GM18526 (cell line): ENCODE results near the gene CYB5R4.

Experiments used
- POLR2A ChIP-seq: IDR thresholded peaks from 3 replicates; pipeline ENCODE4 v1.6.1; 2011; ENCODE audit not compliant: insufficient read length; ENCODE audit errors: extremely low read depth

CYB5R4 gene

DNA sequence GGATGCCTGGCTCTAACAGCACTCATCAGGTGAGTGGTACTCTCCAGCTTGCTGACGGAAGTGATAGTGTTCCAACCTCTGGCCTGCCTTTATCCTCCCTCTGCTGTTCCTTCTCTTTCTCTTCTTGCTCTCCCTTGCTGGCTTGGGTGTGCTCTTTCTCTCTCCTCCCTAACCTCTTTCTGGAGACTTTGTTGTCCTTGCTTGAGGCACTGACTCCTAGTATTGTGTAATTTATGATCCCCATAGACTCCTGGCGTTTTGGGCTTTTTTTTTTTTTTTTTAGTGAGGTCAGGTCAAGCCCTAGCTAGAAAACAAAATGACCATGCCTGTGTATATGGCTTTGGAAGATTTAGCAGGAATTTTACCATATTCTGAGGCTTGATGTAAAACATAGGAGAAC lies 89.4 kb downstream of the CYB5R4 start:
- TF ChIP-seq POLR2A, result no peak

DNA sequence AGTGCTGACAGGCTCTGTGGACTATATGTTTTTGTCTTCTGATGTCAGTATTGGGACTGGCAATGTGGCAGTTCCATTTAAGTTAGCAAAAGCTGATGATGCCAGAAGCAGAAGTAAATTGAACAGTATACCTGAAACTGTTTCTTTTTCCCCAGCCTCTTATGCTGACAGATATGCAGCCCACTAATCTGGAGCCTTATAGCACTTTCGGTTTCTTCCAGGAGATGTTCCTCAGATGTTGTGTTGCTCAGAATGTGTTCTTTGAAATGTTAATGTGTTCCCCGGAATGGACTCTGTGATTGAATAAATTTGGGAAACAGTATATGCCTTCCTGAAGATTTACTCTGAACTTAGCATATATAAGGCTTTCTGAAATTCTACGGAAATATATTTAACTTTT lies 93.3 kb downstream of the CYB5R4 start:
- no peak for TF ChIP-seq POLR2A

DNA sequence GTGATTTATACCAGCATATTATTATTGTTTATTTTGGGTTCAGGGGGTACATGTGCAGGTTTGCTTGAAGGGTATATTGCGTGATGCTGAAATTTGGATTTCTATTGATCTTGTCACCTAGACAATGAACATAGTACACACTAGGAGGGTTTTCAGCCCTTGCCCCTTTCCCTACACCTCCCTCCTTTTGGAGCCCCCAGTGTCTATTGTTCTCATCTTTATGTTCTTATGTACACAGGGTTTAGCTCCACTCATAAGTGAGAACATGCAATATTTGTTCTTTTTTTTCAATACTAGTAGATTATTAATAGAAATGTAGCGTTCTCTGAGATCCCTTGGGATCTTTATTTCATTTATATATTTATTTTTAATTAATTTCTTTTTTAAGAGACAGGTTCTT lies 94.9 kb downstream of the CYB5R4 start:
- no peak for TF ChIP-seq POLR2A

DNA sequence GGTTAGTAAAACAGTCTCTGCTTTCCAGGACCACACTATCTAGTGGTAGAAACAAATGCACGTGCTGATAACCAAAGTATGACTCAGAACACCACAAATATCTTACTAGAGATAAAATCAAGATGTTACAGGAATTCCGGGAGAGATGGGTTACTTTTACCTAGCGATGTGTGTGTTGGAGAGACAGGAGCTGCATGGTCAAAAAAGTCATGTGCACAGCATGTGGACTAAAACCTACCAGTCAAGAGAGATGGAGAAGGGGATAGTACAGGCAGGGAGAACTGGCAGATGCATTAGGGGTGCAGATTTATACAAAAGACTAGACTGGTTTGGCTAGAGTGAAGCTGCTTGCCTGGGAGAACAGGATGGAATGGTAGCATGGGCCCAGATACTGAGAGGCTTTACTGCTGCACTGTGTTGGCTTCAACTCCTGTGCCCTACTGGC lies 98.8 kb downstream of the CYB5R4 start:
- TF ChIP-seq POLR2A, result no peak

DNA sequence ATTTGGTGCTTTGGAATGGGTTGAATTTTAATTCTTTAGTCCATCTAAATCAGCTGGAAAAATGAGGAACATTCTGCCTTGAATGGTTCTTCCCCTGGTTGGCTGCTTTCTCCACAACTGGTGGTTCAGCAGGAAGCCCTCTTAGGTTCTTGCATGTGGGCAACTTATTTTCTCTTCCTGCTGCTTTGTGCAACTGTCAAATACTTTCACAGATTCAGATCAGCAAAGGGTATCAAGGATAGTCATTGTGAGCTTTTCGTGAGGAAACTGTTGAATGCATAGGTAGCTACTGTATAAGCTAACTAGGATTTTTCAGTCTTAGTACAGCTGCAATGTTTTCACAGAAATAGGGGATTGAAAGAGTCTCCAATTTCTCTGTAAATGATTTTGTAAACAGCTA lies 101.2 kb downstream of the CYB5R4 start:
- no peak for TF ChIP-seq POLR2A

DNA sequence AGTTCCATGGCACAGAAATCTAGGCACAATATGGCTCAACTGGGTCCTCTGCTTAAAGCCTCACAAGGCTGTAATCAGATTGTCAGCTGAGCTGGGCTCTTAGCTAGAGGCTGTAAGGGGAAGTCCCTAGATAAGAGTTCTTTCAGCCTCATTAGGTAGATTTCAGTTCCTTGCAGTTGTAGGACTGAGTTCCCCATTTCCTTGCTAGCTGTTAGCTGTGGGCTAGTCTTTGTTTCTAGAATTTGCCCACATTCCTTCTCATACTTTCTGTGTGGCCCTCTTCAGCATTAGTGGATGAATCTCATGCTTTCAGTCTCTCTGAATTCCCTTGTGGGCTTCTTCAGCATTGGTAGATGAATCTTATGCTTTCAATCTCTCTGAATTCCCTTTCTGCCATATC lies 103.1 kb downstream of the CYB5R4 start:
- TF ChIP-seq POLR2A, result no peak

DNA sequence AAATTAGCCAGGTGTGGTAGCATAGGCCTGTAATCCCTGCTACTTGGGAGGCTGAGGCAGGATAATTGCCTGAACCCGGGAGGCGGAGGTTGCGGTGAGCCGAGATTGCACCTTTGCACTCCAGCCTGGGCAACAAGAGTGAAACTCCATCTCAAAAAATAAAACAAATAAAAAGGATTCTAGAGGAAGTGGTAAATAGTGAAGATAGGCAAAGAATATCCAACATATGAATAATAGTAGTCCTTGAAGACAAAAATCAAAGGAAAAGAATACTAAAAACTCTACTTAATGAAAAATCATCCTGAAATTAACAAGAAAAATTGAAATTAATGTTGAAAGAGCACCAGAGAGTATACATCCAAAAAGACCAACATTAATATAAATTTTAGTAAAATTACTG lies 107.0 kb downstream of the CYB5R4 start:
- TF ChIP-seq POLR2A, result no peak

DNA sequence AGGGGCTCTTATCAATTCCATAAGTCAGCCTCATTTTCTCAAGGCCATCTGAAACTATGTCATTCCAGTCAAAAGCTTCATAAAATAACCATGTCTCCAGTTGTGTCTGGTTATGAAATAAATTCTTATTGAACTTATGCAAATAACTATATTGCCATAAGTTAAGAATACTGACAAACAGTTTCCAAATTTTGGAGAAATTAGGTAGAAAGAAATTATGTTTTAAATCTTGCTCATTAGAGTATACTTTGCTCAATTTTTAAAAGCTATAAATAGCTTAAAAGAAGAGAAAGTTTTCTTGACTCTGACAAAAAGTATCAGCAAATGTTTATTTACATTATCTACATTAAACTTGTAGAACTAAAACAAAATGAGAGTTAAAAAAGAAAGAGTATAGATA lies 111.1 kb downstream of the CYB5R4 start:
- no peak for TF ChIP-seq POLR2A

DNA sequence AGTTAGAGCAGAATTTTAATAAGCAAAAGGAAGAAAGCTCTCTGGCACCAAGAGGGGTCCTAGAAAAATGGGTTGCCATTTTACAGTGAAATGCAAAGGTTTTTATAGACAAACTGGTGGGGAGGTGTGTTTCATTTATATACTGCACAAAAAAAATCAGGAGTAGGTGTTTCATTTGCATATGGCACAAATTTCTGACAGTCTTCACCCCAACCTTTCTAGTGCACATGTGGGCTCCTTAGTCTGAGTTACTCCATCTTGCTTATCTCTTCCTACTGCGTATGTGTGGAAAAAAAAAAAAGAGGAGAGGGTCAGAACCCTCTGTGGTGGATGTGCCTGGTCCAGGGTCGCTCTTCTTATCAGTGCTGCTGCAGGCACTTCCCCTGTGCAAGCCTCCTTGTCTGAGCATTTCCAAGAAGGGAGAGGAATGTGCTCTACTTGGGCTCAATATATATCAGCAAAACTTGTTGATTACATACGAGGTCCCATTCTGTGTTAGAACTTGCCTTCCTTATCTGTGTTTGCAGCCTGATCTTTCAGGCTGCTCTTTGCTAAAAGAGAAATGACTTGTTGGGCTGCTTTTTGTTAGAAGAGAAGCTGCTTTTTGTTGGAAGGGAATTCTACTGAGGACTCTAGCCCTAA lies 115.0 kb downstream of the CYB5R4 start:
- no peak for TF ChIP-seq POLR2A

DNA sequence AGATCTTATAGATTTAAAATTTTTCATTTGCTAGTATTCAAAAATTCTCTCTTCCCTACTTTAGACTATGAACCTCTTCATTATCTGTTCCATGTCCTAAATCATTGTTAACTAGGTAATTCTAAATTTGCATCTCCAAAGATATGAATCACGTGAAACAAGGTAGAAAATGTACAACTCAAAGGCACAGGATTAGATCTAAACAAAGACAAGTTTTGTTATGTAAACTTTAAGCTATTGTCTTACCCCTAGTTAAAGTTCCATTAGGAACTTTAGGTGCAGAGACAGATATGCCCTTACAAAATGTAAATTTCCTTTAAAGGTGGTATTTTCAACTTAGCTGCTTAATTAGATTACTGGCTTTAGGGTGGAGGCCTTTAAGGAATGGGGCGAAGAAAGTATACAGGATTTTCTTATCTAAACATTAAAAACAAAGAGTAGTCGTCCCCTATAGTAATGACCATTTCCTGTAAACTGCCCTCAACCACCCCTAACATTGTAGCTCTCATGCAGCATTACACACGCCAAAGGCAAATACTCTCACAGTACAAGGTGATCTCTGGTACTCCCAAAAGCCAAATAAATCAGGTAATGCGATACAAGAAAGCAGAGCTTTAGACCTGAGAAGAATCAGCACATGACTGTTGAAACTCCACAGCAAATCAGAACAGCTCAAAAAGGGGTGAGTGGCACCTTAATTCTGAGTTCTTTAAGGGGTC lies 116.7 kb downstream of the CYB5R4 start:
- no peak for TF ChIP-seq POLR2A

DNA sequence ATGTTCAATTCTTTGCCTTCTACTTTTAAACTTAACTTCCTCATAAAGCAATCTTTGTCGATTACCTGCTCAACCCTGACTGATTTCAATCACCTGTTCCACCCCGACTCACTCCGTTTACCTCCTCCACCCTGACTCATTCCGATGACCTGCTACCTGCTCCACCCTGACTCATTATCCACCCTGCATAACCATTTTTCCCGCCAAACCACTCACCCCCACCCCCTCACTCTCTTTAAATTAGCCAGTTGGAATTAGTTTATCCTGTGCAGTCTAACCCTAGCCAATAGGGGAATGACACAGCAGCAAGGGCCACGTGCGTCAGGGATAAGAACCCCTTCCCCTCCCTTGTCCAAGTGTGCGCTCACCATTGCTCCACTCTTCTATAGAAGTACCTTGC lies 117.4 kb downstream of the CYB5R4 start:
- TF ChIP-seq POLR2A, result no peak

DNA sequence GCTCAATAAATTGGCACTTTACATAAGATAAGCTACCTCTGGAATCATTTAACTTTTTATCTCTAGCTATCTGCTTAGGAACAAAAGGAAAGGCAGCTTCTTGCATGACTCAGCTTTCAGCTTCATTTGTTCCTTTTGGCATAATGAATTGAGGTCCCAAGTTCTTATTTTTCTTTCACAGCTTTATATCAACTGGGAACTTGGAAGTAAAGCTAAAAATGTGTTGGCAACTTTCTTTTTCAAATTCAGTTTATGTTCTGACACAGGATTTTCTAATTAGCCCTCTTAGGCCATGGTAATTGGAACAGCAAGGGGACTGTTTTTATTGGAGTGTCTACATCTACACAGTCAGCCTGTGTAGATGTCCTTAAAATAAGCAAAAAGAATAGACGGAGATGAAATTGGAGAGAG lies 118.8 kb downstream of the CYB5R4 start:
- no peak for TF ChIP-seq POLR2A

DNA sequence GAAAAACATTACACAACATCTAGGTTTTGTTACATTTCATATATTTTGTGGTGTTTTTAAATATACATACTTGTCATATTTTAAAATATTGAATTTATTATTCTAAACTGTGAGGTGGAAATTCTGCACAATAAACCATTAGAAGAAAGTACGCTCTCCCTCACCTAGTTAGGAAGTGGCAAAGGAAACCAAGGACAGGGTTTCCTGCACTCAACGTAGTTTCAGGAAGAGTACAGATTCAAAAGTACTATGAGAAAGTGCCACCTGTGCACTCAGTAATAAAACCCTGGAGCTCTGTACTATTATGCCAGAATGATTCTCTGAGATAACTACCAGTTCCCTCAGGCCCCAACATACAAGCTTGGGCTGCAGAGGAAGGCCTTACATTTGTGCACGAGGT lies 119.5 kb downstream of the CYB5R4 start:
- TF ChIP-seq POLR2A, result no peak

DNA sequence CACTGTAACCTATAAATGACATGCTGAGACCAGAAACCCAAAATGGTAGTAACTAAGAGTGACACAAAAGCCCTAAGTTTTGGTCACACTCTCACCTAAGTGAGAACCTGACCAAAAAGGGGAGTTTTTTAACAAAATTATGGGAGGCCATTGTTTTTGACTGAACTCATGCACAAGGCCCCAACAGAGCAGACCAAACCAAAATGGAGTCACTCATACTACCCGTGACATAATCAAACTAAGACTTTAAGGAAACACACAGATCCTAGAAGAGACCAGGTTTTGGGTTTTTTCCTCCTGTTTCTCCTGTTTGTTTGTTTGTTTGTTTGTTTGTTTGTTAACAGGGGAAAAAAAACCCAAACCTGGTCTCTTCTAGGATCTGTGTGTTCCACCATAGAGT lies 124.9 kb downstream of the CYB5R4 start:
- no peak for TF ChIP-seq POLR2A

DNA sequence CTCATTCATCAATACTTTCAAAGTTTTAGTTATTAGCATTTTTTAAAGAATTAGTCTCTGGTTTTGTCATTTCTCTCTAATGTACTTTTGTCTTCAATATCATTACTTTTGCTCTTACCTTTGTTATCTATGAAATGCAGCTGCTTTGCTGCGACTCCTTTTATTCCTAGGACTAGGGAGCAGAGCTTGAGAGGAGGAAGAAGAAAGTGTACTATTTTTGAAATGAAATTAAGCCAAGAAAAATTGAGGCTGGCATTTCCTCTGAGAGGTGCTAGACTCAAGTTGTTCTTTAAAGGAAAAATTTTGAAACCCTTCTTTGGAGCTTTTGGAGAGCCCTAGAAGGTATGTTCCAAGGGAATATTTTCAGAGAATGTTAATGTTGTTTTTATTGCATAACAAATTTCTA lies 125.8 kb downstream of the CYB5R4 start:
- no peak for TF ChIP-seq POLR2A

DNA sequence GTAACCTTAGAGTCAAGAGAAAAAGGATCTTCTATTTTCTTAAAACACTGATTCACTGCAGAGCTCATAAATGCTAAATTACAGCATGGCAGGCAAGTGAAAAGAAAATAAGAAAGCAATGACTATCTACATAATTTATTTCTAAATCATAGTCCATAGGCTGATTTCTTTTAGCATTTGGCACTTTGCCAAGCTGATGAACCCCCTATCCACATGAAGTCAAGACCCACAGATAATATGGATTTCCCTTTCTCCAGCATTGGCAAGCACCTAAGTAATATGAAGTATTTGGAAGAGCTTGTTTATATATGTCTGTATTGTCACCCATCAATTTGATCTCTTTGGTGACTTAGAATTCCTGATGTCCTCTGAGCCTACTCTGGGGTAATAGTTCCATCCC lies 126.2 kb downstream of the CYB5R4 start:
- TF ChIP-seq POLR2A, result no peak
